HAP-1 (cell line): ENCODE results near the gene WDR81.
"Not testable (repeated sequence)": the region's sequence is repeated elsewhere in the genome, so short reads cannot be mapped to it uniquely, and the experiment has no call there.

Experiments
- DNase-seq, 2 experiments: peaks; one replicate each; pipeline ENCODE4 v3.0.0-alpha.2; 2016 to 2020; ENCODE audit warnings: low spot score in 2 of 2
- H3K27me3 ChIP-seq: fragments of 250-450 bp; sonication (Bioruptor Pico); 2 replicates; pipeline ENCODE4 v1.5.1; 2020; ENCODE audit warnings: low read depth, mild to moderate bottlenecking, moderate library complexity
- H3K36me3 ChIP-seq: fragments of 250-450 bp; sonication (Bioruptor Pico); replicated peaks from 2 replicates; pipeline ENCODE4 v1.5.1; 2020; ENCODE audit warnings: mild to moderate bottlenecking
- H3K4me1 ChIP-seq: fragments of 250-450 bp; sonication (Bioruptor Pico); 2 replicates; pipeline ENCODE4 v1.5.1; 2020; ENCODE audit warnings: mild to moderate bottlenecking
- H3K4me3 ChIP-seq: fragments of 250-450 bp; sonication (Bioruptor Pico); 2 replicates; pipeline ENCODE4 v1.5.1; 2020; ENCODE audit warnings: mild to moderate bottlenecking, moderate library complexity
- H3K9me3 ChIP-seq: fragments of 250-450 bp; sonication (Bioruptor Pico); 2 replicates; pipeline ENCODE4 v1.5.1; 2020; ENCODE audit warnings: mild to moderate bottlenecking, moderate library complexity
- in situ Hi-C: fragments of 300-500 bp; cut with MboI; formaldehyde crosslinking; loops from 3 replicates; pipeline ENCODE4 v1.14.3; 2020; ENCODE audit warnings: low sequenced_read_pairs, inconsistent platforms, mixed read lengths

The WDR81 gene

DNA sequence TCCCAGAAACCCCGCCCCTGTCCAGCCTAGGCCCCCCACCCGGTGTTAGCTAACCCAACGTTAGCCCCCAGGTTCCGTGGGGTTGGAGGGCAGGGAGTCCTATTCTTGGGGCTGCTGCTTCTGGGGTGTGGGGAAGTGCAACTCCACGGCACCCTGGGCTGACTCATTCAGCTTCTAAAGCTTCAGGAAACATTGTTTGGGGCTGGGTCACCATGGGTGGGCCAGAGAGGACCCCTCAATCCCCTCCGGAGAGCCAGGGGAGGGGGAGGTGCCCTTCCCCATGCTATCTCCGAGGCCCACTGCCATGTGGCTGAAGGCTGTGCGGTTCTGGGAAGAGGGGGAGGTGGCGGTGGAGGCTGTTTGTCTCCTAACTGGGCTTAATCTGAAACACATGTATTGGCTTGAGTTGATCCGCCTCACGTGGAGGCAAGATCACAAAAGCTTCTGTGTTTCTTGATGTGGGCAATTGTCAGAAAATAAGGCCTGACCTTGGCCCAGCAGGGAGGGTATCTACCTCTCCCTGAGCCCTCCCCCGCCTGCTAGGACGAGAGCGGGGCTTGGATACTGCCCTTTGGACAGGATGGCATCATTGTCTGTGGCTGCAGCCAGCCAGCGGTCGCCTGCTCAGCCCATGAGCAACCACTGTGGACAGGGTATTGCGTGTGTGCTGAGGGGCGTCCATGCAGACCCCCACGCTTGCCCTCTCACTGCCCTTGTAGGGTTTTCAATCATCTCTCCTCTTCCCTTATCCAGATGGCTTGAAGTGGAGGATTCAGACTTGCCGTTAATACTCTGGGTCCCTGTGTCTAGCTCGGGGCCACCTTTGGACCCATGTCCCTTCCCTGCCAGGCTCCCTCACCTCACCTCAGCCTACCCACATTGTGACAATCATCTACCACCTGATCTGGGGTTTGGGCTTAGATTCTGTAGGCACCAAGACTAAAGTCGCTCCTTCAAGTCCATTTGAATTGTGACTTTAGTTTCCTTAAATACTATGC is 38.7 kb downstream of the WDR81 start:
- peaks cover 26% of the 10 kb centered on the region for H3K4me1 ChIP-seq
- in situ Hi-C loops = no loop called here
- H3K36me3 ChIP-seq = peaks cover 3% of the 10 kb centered on the region
- no peaks in the 10 kb centered on the region for H3K27me3 ChIP-seq
- H3K4me3 ChIP-seq = peak overlapping the region; percentile 40
- peak; percentile 79 to 80 for DNase-seq
- no peaks in the 10 kb centered on the region for H3K9me3 ChIP-seq

DNA sequence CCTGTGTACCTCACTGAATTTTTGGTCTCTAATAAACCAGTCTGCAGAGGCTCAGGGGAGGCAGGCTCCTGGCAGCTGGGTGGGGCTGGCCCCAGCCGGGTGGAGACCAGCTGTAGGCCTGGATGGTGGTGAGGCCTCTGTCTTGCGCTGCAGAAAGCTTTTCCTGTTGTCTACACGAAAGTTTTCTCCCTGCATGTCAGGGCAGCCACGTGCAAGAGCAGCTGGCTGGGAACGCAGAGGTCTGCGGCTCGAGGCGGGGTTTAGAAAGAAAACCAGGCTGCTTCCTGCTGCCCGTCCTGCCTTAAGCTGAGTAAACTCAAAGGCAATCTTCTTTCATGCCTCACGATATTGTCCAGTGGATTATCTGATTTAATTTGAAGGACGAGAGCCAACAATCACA is 39.8 kb downstream of the WDR81 start:
- no peaks in the 10 kb centered on the region for H3K27me3 ChIP-seq
- H3K4me1 ChIP-seq = peaks cover 26% of the 10 kb centered on the region
- peaks cover 3% of the 10 kb centered on the region for H3K36me3 ChIP-seq
- no peak overlapping the region for H3K4me3 ChIP-seq
- no peaks in the 10 kb centered on the region for H3K9me3 ChIP-seq
- in situ Hi-C loops = no loop called here
- peak in 1 of 2 experiments; percentile 43 for DNase-seq

GRCh38 chr17:1764705-1765104 is 40.2 kb downstream of the WDR81 start:
- DNase-seq, in situ Hi-C loops, H3K9me3 ChIP-seq, H3K36me3 ChIP-seq, H3K27me3 ChIP-seq, H3K4me3 ChIP-seq: not testable (repeated sequence)
- H3K4me1 ChIP-seq = peaks cover 26% of the 10 kb centered on the region

GRCh38 chr17:1765576-1765975 is 41.1 kb downstream of the WDR81 start:
- no peak for DNase-seq
- Histone ChIP-seq H3K9me3 (no peaks in the 10 kb centered on the region), H3K27me3 (no peaks in the 10 kb centered on the region), H3K4me1 (peaks cover 26% of the 10 kb centered on the region), H3K4me3 (no peak overlapping the region), H3K36me3 (peaks cover 10% of the 10 kb centered on the region)
- in situ Hi-C loops = no loop called here

DNA sequence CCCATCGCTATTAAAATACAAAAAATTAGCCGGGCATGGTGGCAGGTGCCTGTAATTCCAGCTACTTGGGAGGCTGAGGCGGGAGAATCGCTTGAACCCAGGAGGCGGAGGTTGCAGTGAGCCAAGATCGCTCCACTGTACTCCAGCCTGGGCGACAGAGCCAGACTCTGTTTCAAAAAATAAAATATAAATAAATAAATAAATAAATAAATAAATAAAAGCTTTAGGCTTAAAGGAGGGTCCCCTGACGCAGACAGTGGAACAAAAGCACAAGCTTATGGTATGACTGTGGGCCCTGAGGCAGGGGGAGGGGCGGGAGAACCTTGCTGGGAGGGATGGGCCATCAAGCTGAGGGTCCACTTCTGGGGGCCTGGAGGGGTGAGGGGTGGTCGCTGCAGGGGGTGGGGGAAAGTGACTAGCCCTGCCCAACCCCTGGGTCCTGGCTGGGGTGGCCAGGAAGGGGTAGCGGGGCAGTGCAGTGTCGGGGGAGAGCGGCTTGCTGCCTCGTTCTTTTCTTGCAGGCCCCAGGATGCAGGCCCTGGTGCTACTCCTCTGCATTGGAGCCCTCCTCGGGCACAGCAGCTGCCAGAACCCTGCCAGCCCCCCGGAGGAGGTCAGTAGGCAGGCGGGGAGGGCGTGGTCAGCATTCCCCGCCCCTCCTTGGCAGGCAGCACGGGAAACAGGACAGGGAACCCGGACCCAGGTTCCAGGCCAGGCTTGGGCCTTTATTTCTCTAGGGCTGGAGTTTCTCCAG is 42.1 kb downstream of the WDR81 start:
- no peak overlapping the region for H3K4me3 ChIP-seq
- no peak for DNase-seq
- in situ Hi-C loops = no loop called here
- no peaks in the 10 kb centered on the region for H3K27me3 ChIP-seq
- H3K9me3 ChIP-seq = no peaks in the 10 kb centered on the region
- peaks cover 11% of the 10 kb centered on the region for H3K36me3 ChIP-seq
- peaks cover 25% of the 10 kb centered on the region for H3K4me1 ChIP-seq

GRCh38 chr17:1767358-1767757 is 42.9 kb downstream of the WDR81 start:
- no peak overlapping the region for H3K4me3 ChIP-seq
- peaks cover 19% of the 10 kb centered on the region for H3K36me3 ChIP-seq
- in situ Hi-C loops = no loop called here
- H3K27me3 ChIP-seq = no peaks in the 10 kb centered on the region
- no peaks in the 10 kb centered on the region for H3K9me3 ChIP-seq
- DNase-seq = no peak
- H3K4me1 ChIP-seq = peaks cover 20% of the 10 kb centered on the region

GRCh38 chr17:1769822-1770477 is 45.4 kb downstream of the WDR81 start:
- Histone ChIP-seq H3K27me3 (no peaks in the 10 kb centered on the region), H3K36me3 (peaks cover 43% of the 10 kb centered on the region), H3K9me3 (no peaks in the 10 kb centered on the region), H3K4me1 (no peaks in the 10 kb centered on the region), H3K4me3 (no peak overlapping the region)
- no peak for DNase-seq
- in situ Hi-C loops = no loop called here

GRCh38 chr17:1773000-1773695 is 48.6 kb downstream of the WDR81 start:
- H3K27me3 ChIP-seq, in situ Hi-C loops, H3K4me3 ChIP-seq, DNase-seq, H3K4me1 ChIP-seq, H3K9me3 ChIP-seq: not testable (repeated sequence)
- H3K36me3 ChIP-seq = peaks cover 70% of the 10 kb centered on the region

GRCh38 chr17:1773696-1774181 is 49.2 kb downstream of the WDR81 start:
- no peaks in the 10 kb centered on the region for H3K4me1 ChIP-seq
- DNase-seq = no peak
- no peak overlapping the region for H3K4me3 ChIP-seq
- no peaks in the 10 kb centered on the region for H3K9me3 ChIP-seq
- in situ Hi-C loops = no loop called here
- peaks cover 76% of the 10 kb centered on the region for H3K36me3 ChIP-seq
- no peaks in the 10 kb centered on the region for H3K27me3 ChIP-seq

DNA sequence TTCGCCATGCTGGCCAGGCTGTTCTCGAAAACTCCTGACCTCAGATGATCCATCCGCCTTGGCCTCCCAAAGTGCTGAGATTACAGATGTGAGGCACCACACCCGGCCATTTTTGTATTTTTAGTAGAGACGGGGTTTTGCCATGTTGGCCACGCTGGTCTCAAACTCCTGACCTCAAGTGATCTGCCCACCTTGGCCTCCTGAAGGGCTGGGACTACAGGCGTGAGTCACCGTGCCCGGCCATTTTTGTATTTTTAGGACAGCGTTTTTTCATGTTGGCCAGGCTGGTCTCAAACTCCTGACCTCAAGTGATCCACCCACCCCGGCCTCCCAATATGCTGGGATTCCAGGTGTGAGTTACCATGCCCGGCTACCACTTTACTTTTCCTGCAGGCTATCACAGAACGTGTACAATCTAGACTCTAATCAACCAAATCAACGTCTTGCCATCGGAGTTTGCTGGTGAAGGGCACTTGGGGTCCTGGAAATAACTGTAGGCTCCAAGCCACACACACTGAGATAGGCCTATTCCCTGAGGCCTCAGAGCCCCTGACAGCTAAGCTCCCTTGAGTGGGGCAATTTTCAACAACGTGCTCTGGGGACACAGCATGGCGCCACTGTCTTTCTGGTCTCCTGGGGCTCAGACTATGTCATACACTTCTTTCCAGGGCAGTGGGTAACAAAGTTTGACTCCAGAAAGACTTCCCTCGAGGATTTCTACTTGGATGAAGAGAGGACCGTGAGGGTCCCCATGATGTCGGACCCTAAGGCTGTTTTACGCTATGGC is 50.1 kb downstream of the WDR81 start:
- Histone ChIP-seq H3K27me3 (no peaks in the 10 kb centered on the region), H3K4me3 (no peak overlapping the region), H3K36me3 (peaks cover 81% of the 10 kb centered on the region), H3K9me3 (no peaks in the 10 kb centered on the region), H3K4me1 (no peaks in the 10 kb centered on the region)
- in situ Hi-C loops = no loop called here
- no peak for DNase-seq

DNA sequence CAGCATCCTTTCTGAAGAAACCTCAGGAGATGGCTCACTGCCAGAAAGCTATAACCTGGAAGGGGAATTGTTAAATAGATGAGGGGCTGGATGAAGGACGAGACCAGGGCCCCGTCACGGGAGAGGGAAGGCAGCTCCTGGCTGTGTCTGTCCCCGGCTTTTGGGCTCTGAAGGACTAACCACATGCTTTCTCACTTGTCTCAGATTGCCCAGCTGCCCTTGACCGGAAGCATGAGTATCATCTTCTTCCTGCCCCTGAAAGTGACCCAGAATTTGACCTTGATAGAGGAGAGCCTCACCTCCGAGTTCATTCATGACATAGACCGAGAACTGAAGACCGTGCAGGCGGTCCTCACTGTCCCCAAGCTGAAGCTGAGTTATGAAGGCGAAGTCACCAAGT is 51.8 kb downstream of the WDR81 start:
- Histone ChIP-seq H3K27me3 (no peaks in the 10 kb centered on the region), H3K36me3 (peaks cover 81% of the 10 kb centered on the region), H3K4me3 (no peak overlapping the region), H3K4me1 (no peaks in the 10 kb centered on the region), H3K9me3 (no peaks in the 10 kb centered on the region)
- in situ Hi-C loops = no loop called here
- no peak for DNase-seq

- no peaks in the 10 kb centered on the region for H3K27me3 ChIP-seq
- DNase-seq = no peak
- no peaks in the 10 kb centered on the region for H3K4me1 ChIP-seq
- no peaks in the 10 kb centered on the region for H3K9me3 ChIP-seq
- in situ Hi-C loops = no loop called here
- peaks cover 78% of the 10 kb centered on the region for H3K36me3 ChIP-seq
- H3K4me3 ChIP-seq = no peak overlapping the region
Observed at GRCh38 chr17:1776857-1777256, 52.4 kb downstream of the WDR81 start.
